Dendritic cell treated with granulocyte-macrophage colony-stimulating factor and Interleukin-4, amounts not matched to agents 40 ng/mL and 50 ng/mL, for 4 days (primary cell): ENCODE data around the gene TXLNB.

Source experiments
- H3K27ac Mint-ChIP-seq: one replicate; pipeline ENCODE4 v1.8.0; 2022; ENCODE audit warnings: mild to moderate bottlenecking, mixed read lengths
- H3K27me3 Mint-ChIP-seq: one replicate; pipeline ENCODE4 v1.8.0; 2022; ENCODE audit warnings: mild to moderate bottlenecking, mixed read lengths
- H3K36me3 Mint-ChIP-seq: one replicate; pipeline ENCODE4 v1.8.0; 2022; ENCODE audit warnings: low read depth, mixed read lengths
- H3K4me1 Mint-ChIP-seq: one replicate; pipeline ENCODE4 v1.8.0; 2022; ENCODE audit warnings: low read depth, mixed read lengths
- H3K4me3 Mint-ChIP-seq: one replicate; pipeline ENCODE4 v1.8.0; 2022; ENCODE audit warnings: mild to moderate bottlenecking, moderate library complexity, mixed read lengths
- H3K9me3 Mint-ChIP-seq: one replicate; pipeline ENCODE4 v1.8.0; 2022; ENCODE audit warnings: mixed read lengths
- intact Hi-C: fragments of 100-400 bp; cut with micrococcal nuclease; formaldehyde crosslinking; loops from one replicate; pipeline ENCODE4 v1.15.0; 2022

The TXLNB gene

GRCh38 chr6:139277161-139277560 is 14.6 kb downstream of the TXLNB start:
- H3K9me3 Mint-ChIP-seq = peaks cover 7% of the 10 kb centered on the region
- H3K27ac Mint-ChIP-seq = no peak overlapping the region
- no peaks in the 10 kb centered on the region for H3K27me3 Mint-ChIP-seq
- intact Hi-C loops = no loop called here
- no peaks in the 10 kb centered on the region for H3K36me3 Mint-ChIP-seq
- H3K4me3 Mint-ChIP-seq = no peak overlapping the region
- no peaks in the 10 kb centered on the region for H3K4me1 Mint-ChIP-seq

- H3K4me3 Mint-ChIP-seq = no peak overlapping the region
- peaks cover 7% of the 10 kb centered on the region for H3K9me3 Mint-ChIP-seq
- intact Hi-C loops = no loop called here
- H3K27me3 Mint-ChIP-seq = no peaks in the 10 kb centered on the region
- no peak overlapping the region for H3K27ac Mint-ChIP-seq
- H3K4me1 Mint-ChIP-seq = peaks cover 13% of the 10 kb centered on the region
- no peaks in the 10 kb centered on the region for H3K36me3 Mint-ChIP-seq
Measured at GRCh38 chr6:139275279-139276055, 16.3 kb downstream of the TXLNB start.

- H3K9me3 Mint-ChIP-seq = peaks cover 7% of the 10 kb centered on the region
- H3K36me3 Mint-ChIP-seq = no peaks in the 10 kb centered on the region
- no peaks in the 10 kb centered on the region for H3K27me3 Mint-ChIP-seq
- peaks cover 22% of the 10 kb centered on the region for H3K4me1 Mint-ChIP-seq
- H3K27ac Mint-ChIP-seq = peak overlapping the region; percentile 43
- intact Hi-C loops = no loop called here
- H3K4me3 Mint-ChIP-seq = no peak overlapping the region
Measured at GRCh38 chr6:139271056-139271455, 20.7 kb downstream of the TXLNB start.

GRCh38 chr6:139270249-139270648 is 21.5 kb downstream of the TXLNB start:
- intact Hi-C loops = no loop called here
- Mint-ChIP-seq H3K27me3 (no peaks in the 10 kb centered on the region), H3K27ac (no peak overlapping the region), H3K4me3 (no peak overlapping the region), H3K9me3 (peaks cover 7% of the 10 kb centered on the region), H3K36me3 (no peaks in the 10 kb centered on the region), H3K4me1 (peaks cover 22% of the 10 kb centered on the region)

- H3K9me3 Mint-ChIP-seq = no peaks in the 10 kb centered on the region
- H3K4me3 Mint-ChIP-seq = no peak overlapping the region
- peaks cover 11% of the 10 kb centered on the region for H3K4me1 Mint-ChIP-seq
- no peak overlapping the region for H3K27ac Mint-ChIP-seq
- H3K36me3 Mint-ChIP-seq = no peaks in the 10 kb centered on the region
- H3K27me3 Mint-ChIP-seq = no peaks in the 10 kb centered on the region
- intact Hi-C loops = no loop called here
Measured at GRCh38 chr6:139265512-139266190, 26.1 kb downstream of the TXLNB start.

- H3K27ac Mint-ChIP-seq = no peak overlapping the region
- no peaks in the 10 kb centered on the region for H3K9me3 Mint-ChIP-seq
- no peaks in the 10 kb centered on the region for H3K27me3 Mint-ChIP-seq
- H3K36me3 Mint-ChIP-seq = no peaks in the 10 kb centered on the region
- H3K4me3 Mint-ChIP-seq = no peak overlapping the region
- intact Hi-C loops = no loop called here
- no peaks in the 10 kb centered on the region for H3K4me1 Mint-ChIP-seq
Measured at GRCh38 chr6:139262519-139263300, 29.1 kb downstream of the TXLNB start.

GRCh38 chr6:139257821-139258398 is 33.9 kb downstream of the TXLNB start:
- Mint-ChIP-seq H3K36me3 (no peaks in the 10 kb centered on the region), H3K27ac (no peak overlapping the region), H3K4me1 (no peaks in the 10 kb centered on the region), H3K9me3 (no peaks in the 10 kb centered on the region), H3K4me3 (no peak overlapping the region), H3K27me3 (no peaks in the 10 kb centered on the region)
- intact Hi-C loops = loop anchor here (10.0 kb wide), 1 partner anchor 67 kb away; no protein-coding TSS in a partner anchor

GRCh38 chr6:139257291-139257690 is 34.5 kb downstream of the TXLNB start:
- intact Hi-C loops = loop anchor here (10.0 kb wide), 1 partner anchor 68 kb away; no protein-coding TSS in a partner anchor
- no peaks in the 10 kb centered on the region for H3K36me3 Mint-ChIP-seq
- H3K4me3 Mint-ChIP-seq = no peak overlapping the region
- no peak overlapping the region for H3K27ac Mint-ChIP-seq
- H3K27me3 Mint-ChIP-seq = no peaks in the 10 kb centered on the region
- no peaks in the 10 kb centered on the region for H3K9me3 Mint-ChIP-seq
- H3K4me1 Mint-ChIP-seq = peaks cover under 1% of the 10 kb centered on the region

GRCh38 chr6:139256087-139256486 is 35.7 kb downstream of the TXLNB start:
- no peaks in the 10 kb centered on the region for H3K36me3 Mint-ChIP-seq
- intact Hi-C loops = loop anchor here (10.0 kb wide), 1 partner anchor 69 kb away; no protein-coding TSS in a partner anchor
- no peaks in the 10 kb centered on the region for H3K9me3 Mint-ChIP-seq
- no peak overlapping the region for H3K27ac Mint-ChIP-seq
- H3K4me1 Mint-ChIP-seq = peaks cover 12% of the 10 kb centered on the region
- no peaks in the 10 kb centered on the region for H3K27me3 Mint-ChIP-seq
- no peak overlapping the region for H3K4me3 Mint-ChIP-seq

- H3K36me3 Mint-ChIP-seq = no peaks in the 10 kb centered on the region
- H3K9me3 Mint-ChIP-seq = no peaks in the 10 kb centered on the region
- H3K27me3 Mint-ChIP-seq = no peaks in the 10 kb centered on the region
- H3K27ac Mint-ChIP-seq = no peak overlapping the region
- H3K4me1 Mint-ChIP-seq = peaks cover 27% of the 10 kb centered on the region
- no peak overlapping the region for H3K4me3 Mint-ChIP-seq
- intact Hi-C loops = loop anchor here (10.0 kb wide), 1 partner anchor 71 kb away; no protein-coding TSS in a partner anchor
Measured at GRCh38 chr6:139254196-139254595, 37.6 kb downstream of the TXLNB start.

- Mint-ChIP-seq H3K36me3 (no peaks in the 10 kb centered on the region), H3K9me3 (no peaks in the 10 kb centered on the region), H3K27me3 (no peaks in the 10 kb centered on the region), H3K4me3 (no peak overlapping the region), H3K27ac (no peak overlapping the region), H3K4me1 (peaks cover 29% of the 10 kb centered on the region)
- intact Hi-C loops = loop anchor here (10.0 kb wide), 1 partner anchor 71 kb away; no protein-coding TSS in a partner anchor
Measured at GRCh38 chr6:139253656-139254055, 38.1 kb downstream of the TXLNB start.

GRCh38 chr6:139251691-139252390 is 40.0 kb downstream of the TXLNB start:
- Mint-ChIP-seq H3K27ac (peak overlapping the region; percentile 83), H3K9me3 (no peaks in the 10 kb centered on the region), H3K36me3 (no peaks in the 10 kb centered on the region), H3K4me3 (peak overlapping the region; percentile 54), H3K27me3 (no peaks in the 10 kb centered on the region), H3K4me1 (peaks cover 29% of the 10 kb centered on the region)
- intact Hi-C loops = loop anchor here (10.0 kb wide), 1 partner anchor 73 kb away; no protein-coding TSS in a partner anchor
